Measurements from ENCODE around the gene IFT27. TPM values are rescaled to one million over a fixed set of nuclear protein-coding genes. Genes with fewer than 3 reads are reported as not detected.

Gene IFT27
- total RNA-seq, 2 donors from 2014 or later: 14.7 to 20.7 TPM

- no peaks in the 10 kb centered on the region for H3K9me3 ChIP-seq (ENCODE audit: control insufficient read depth, low read length, poor library complexity, severe bottlenecking)
- H3K4me3 Mint-ChIP-seq: no peak overlapping the region
- H3K27ac Mint-ChIP-seq: no peak overlapping the region
- peaks cover 33% of the 10 kb centered on the region for H3K27me3 Mint-ChIP-seq
- DNase-seq: no peak
- no peak for ATAC-seq
- no peaks in the 10 kb centered on the region for H3K36me3 Mint-ChIP-seq (ENCODE audit: low read depth)
- peaks cover 13% of the 10 kb centered on the region for H3K4me1 Mint-ChIP-seq
Observed at GRCh38 chr22:36809351-36809750, 33.4 kb upstream of the IFT27 start.

GRCh38 chr22:36808721-36809344 is 32.9 kb upstream of the IFT27 start:
- H3K27me3 Mint-ChIP-seq: peaks cover 32% of the 10 kb centered on the region
- no peak overlapping the region for H3K27ac Mint-ChIP-seq
- peaks cover 13% of the 10 kb centered on the region for H3K4me1 Mint-ChIP-seq
- DNase-seq (no peak), ATAC-seq (no peak)
- no peaks in the 10 kb centered on the region for H3K36me3 Mint-ChIP-seq (ENCODE audit: low read depth)
- H3K4me3 Mint-ChIP-seq: no peak overlapping the region
- no peaks in the 10 kb centered on the region for H3K9me3 ChIP-seq (ENCODE audit: control insufficient read depth, low read length, poor library complexity, severe bottlenecking)

DNA sequence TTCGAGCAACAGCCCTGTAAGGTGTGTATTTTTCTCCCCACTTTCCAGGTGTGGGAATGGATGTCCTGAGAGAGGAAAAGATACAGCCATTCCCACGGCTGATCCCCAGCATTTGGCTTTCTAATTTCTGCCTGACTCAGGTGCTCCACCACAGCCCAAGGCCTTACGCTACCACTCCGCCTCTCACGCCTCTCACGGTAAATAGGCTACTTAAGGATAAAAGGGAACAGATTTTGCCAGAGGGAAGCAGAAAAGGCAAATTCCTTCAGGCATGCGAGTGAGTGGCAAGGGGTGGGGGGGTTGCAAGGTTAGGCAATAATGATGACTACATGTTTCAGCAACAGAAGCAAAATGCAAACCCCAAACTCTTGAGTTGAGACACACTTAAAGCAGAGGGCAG is 31.7 kb upstream of the IFT27 start:
- DNase-seq: no peak
- no peaks in the 10 kb centered on the region for H3K9me3 ChIP-seq (ENCODE audit: control insufficient read depth, low read length, poor library complexity, severe bottlenecking)
- no peak overlapping the region for H3K4me3 Mint-ChIP-seq
- ATAC-seq: no peak
- peaks cover 13% of the 10 kb centered on the region for H3K4me1 Mint-ChIP-seq
- peaks cover 2% of the 10 kb centered on the region for H3K36me3 Mint-ChIP-seq (ENCODE audit: low read depth)
- H3K27me3 Mint-ChIP-seq: peaks cover 29% of the 10 kb centered on the region
- H3K27ac Mint-ChIP-seq: no peak overlapping the region

- Mint-ChIP-seq H3K27me3 (peaks cover 31% of the 10 kb centered on the region), H3K27ac (peak overlapping the region; percentile 21)
- no peak for ATAC-seq
Observed at GRCh38 chr22:36806835-36807234, 30.9 kb upstream of the IFT27 start.

DNA sequence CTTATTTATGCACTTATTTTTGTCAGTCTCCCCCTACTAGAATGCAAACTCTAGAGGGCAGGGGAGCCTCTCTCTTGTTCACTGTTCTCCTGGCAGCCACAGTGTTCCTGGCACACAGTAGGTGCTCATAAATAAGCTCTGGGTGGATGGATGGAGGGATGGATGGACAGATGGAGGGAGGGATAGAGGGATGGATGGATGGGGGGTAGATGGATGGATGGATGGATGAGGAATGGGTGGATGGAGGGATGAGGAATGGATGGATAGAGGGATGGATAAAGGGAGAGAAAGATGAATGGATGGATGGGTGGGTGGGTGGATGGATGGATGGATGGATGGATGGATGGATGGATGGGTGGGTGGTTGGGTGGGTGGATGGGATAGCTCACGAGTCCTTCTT is 27.4 kb upstream of the IFT27 start:
- no peak overlapping the region for H3K27ac Mint-ChIP-seq
- H3K27me3 Mint-ChIP-seq: peaks cover 45% of the 10 kb centered on the region
- H3K36me3 Mint-ChIP-seq (ENCODE audit: low read depth): peaks cover 2% of the 10 kb centered on the region
- ATAC-seq (no peak), DNase-seq (no peak)
- peaks cover 9% of the 10 kb centered on the region for H3K4me1 Mint-ChIP-seq
- H3K9me3 ChIP-seq (ENCODE audit: control insufficient read depth, low read length, poor library complexity, severe bottlenecking): no peaks in the 10 kb centered on the region
- H3K4me3 Mint-ChIP-seq: no peak overlapping the region

More at GRCh38 chr22:36806835-36807234, 30.9 kb upstream of the IFT27 start:
- H3K4me1 Mint-ChIP-seq: peaks cover 13% of the 10 kb centered on the region
- H3K9me3 ChIP-seq (ENCODE audit: control insufficient read depth, low read length, poor library complexity, severe bottlenecking): no peaks in the 10 kb centered on the region
- H3K36me3 Mint-ChIP-seq (ENCODE audit: low read depth): peaks cover 2% of the 10 kb centered on the region
- no peak overlapping the region for H3K4me3 Mint-ChIP-seq
- DNase-seq: no peak

- H3K4me3 Mint-ChIP-seq: no peak overlapping the region
- peaks cover 5% of the 10 kb centered on the region for H3K4me1 Mint-ChIP-seq
- ATAC-seq: no peak
- peaks cover 40% of the 10 kb centered on the region for H3K27me3 Mint-ChIP-seq
- no peak for DNase-seq
- peaks cover 5% of the 10 kb centered on the region for H3K36me3 Mint-ChIP-seq (ENCODE audit: low read depth)
- H3K9me3 ChIP-seq (ENCODE audit: control insufficient read depth, low read length, poor library complexity, severe bottlenecking): no peaks in the 10 kb centered on the region
- no peak overlapping the region for H3K27ac Mint-ChIP-seq
Observed at GRCh38 chr22:36798674-36799066, 22.8 kb upstream of the IFT27 start.

DNA sequence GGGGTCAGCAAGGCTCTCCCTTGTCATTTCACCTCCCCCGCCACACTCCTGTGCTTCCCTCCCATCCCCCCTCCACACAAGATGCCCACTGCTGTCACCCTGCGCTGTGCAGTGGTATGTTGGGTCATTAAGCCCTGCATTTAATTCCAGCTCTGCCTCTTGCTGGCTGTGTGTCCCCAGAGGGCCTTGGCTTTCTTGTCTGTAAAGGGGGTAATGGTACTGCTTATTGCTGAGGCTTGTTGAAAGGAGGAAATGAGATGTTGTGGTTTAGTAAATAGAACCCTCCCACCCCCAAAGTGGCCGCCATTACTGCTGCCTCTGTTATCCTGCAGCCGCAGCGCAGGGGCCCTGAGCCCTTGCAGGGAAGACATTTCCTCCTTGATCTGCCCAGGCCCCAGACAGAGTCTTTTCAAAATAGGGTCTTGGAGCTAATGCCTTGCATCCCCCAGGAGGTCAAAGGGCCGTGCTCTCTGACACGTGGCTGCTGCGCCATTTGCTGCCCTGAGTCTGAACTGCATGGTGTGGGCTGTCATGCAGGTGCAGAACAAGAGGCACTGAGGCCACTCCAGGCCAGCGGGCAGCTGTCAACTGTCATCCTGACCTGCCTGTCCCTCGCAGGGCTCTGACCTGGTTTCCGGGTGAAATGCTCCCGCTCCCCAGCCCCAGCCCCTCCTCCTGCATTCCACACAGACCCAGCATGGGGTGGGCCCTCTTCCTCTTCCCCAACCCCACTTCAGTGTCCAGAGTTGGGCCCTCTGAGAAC is 22.2 kb upstream of the IFT27 start:
- ATAC-seq: no peak
- no peak for DNase-seq
- peaks cover 4% of the 10 kb centered on the region for H3K36me3 Mint-ChIP-seq (ENCODE audit: low read depth)
- peaks cover 34% of the 10 kb centered on the region for H3K27me3 Mint-ChIP-seq
- H3K4me3 Mint-ChIP-seq: no peak overlapping the region
- peaks cover 5% of the 10 kb centered on the region for H3K4me1 Mint-ChIP-seq
- H3K27ac Mint-ChIP-seq: no peak overlapping the region
- no peaks in the 10 kb centered on the region for H3K9me3 ChIP-seq (ENCODE audit: control insufficient read depth, low read length, poor library complexity, severe bottlenecking)

DNA sequence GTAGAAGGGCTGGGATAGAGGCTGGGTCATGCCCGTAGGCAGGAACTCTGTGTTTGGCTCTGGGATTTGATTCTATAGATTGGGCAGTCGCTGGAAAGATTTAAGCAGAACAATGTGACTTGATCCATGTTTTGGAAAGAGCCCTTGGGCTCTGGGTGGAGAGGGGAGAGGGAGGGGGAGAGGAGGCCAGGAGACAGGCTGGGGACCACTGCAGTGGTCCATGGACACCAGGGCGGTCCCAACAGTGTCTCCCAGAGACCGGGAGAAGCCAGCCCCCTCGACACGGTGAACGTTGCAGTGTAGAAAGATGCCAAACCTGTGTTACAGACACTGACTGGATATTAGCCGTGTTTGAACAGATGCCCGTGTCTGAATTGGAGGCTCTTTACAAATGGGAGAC is 21.5 kb upstream of the IFT27 start:
- Mint-ChIP-seq H3K4me1 (peaks cover 5% of the 10 kb centered on the region), H3K27me3 (peaks cover 31% of the 10 kb centered on the region), H3K27ac (no peak overlapping the region), H3K4me3 (no peak overlapping the region), H3K36me3 (ENCODE audit: low read depth) (peaks cover 3% of the 10 kb centered on the region)
- H3K9me3 ChIP-seq (ENCODE audit: control insufficient read depth, low read length, poor library complexity, severe bottlenecking): no peaks in the 10 kb centered on the region
- DNase-seq: no peak
- no peak for ATAC-seq

DNA sequence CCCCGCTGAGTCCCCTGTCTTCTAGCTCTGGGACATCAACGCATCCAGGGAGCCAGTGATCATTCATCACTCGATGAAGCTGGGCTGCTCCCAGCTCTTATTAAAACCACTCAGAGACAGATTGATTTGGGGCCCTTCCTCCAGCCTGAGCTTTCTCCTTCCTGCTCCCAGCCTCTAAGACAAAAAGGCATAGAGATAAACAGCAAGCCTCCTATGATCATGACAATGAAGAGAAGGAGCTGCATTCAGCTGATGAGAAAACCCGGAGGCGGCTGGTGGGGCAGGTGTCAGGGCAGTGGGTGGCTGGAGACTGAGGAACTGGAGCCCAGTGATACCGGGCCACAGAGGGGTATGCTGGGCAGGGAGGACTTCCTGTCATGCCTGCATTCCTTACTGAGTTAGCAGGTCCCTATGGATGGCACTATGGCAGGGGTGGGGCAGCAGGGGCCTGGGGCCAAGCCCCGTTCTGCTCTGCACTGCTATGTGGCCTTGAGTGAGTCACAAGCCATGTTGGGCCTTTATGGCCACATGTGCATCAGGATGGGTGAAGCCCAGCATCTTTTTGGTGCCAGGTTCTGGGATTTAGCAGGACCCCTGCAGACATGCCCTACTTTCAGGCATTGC is 20.7 kb upstream of the IFT27 start:
- DNase-seq (no peak), ATAC-seq (no peak)
- no peaks in the 10 kb centered on the region for H3K9me3 ChIP-seq (ENCODE audit: control insufficient read depth, low read length, poor library complexity, severe bottlenecking)
- no peak overlapping the region for H3K27ac Mint-ChIP-seq
- no peak overlapping the region for H3K4me3 Mint-ChIP-seq
- peaks cover 3% of the 10 kb centered on the region for H3K36me3 Mint-ChIP-seq (ENCODE audit: low read depth)
- H3K27me3 Mint-ChIP-seq: peaks cover 26% of the 10 kb centered on the region
- peaks cover 4% of the 10 kb centered on the region for H3K4me1 Mint-ChIP-seq

GRCh38 chr22:36795633-36796032 is 19.7 kb upstream of the IFT27 start:
- peaks cover 3% of the 10 kb centered on the region for H3K36me3 Mint-ChIP-seq (ENCODE audit: low read depth)
- no peak overlapping the region for H3K4me3 Mint-ChIP-seq
- H3K27me3 Mint-ChIP-seq: peaks cover 18% of the 10 kb centered on the region
- ATAC-seq: no peak
- H3K9me3 ChIP-seq (ENCODE audit: control insufficient read depth, low read length, poor library complexity, severe bottlenecking): no peaks in the 10 kb centered on the region
- peaks cover 3% of the 10 kb centered on the region for H3K4me1 Mint-ChIP-seq
- no peak overlapping the region for H3K27ac Mint-ChIP-seq
- DNase-seq: no peak

- peaks cover 3% of the 10 kb centered on the region for H3K4me1 Mint-ChIP-seq
- DNase-seq (no peak), ATAC-seq (no peak)
- no peak overlapping the region for H3K4me3 Mint-ChIP-seq
- H3K27me3 Mint-ChIP-seq: peaks cover 36% of the 10 kb centered on the region
- H3K9me3 ChIP-seq (ENCODE audit: control insufficient read depth, low read length, poor library complexity, severe bottlenecking): no peaks in the 10 kb centered on the region
- peaks cover 3% of the 10 kb centered on the region for H3K36me3 Mint-ChIP-seq (ENCODE audit: low read depth)
- no peak overlapping the region for H3K27ac Mint-ChIP-seq
Observed at GRCh38 chr22:36790648-36791047, 14.7 kb upstream of the IFT27 start.

DNA sequence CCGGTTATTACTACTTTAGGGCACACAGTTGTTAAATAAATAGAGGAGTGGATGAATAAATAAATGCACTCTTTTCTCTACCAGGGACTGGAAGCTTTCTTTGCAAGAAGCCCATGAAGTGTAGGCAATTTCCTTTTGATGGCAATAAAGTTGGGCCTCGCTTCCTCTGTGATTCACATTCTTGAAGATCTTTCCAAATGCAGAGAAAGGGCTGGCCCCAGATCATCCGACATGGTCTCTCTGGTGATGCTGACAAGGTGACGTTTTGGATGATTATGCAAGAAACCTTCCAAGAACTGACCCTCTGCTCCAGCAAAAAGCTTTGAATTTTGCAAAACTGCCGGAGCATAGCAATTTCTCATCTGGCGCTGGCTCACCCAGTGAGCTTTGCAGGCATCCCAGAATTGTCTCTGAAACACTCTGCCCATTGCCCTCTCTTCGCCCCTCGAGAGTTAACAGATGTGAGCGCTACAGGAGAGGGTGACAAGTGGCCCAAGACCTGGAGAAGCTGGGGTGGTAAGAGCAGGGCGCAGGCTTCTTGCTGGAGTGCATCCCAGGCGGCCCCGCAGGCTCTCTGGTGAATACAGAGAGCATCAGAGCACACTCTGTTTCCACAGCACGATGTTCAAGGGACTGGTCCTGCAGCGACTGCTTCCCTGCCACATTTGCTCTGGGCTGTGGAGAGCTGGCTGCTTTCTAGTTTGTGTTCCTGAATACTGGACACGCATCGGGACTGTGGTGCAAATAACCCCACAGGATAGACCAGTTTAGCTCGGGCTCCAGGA is 11.5 kb upstream of the IFT27 start:
- peaks cover 2% of the 10 kb centered on the region for H3K36me3 Mint-ChIP-seq (ENCODE audit: low read depth)

DNA sequence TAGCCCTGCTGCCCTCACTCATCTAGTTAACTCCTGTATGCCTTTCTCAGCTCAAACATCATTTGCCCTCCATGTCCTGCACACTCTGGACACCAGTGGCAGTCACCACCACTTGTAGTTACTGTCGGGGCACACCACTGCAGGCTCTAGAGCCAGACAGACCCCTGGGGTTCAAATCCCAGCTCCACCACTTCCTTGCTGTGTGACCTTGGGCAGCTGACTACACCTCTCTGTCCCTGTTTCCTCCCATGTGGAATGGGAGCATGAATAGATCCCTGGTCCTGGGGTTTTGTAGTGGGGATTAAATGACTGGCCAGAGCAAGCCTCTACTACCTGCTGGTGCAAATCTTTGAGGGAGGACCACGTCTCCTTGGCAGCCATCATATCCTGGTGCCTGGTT is 7.8 kb upstream of the IFT27 start:
- no peak for DNase-seq
- Mint-ChIP-seq H3K4me3 (no peak overlapping the region), H3K27ac (no peak overlapping the region), H3K4me1 (peaks cover 3% of the 10 kb centered on the region), H3K27me3 (peaks cover 40% of the 10 kb centered on the region), H3K36me3 (ENCODE audit: low read depth) (peaks cover 2% of the 10 kb centered on the region)
- H3K9me3 ChIP-seq (ENCODE audit: control insufficient read depth, low read length, poor library complexity, severe bottlenecking): no peaks in the 10 kb centered on the region
- ATAC-seq: no peak

More for the DNA sequence above, 11.5 kb upstream of the IFT27 start:
- Mint-ChIP-seq H3K27ac (no peak overlapping the region), H3K27me3 (peaks cover 48% of the 10 kb centered on the region), H3K4me3 (no peak overlapping the region), H3K4me1 (no peaks in the 10 kb centered on the region)
- H3K9me3 ChIP-seq (ENCODE audit: control insufficient read depth, low read length, poor library complexity, severe bottlenecking): no peaks in the 10 kb centered on the region
- ATAC-seq (no peak), DNase-seq (no peak)

Data from T-helper 17 cell (primary cell).